Stimulated activated CD4-positive, alpha-beta T cell treated with anti-CD3 and anti-CD28 coated beads, Interleukin-2, amount 100 ng/mL, for 4 hours (primary cell): ENCODE measurements around the gene PFAS.

Source experiments
- DNase-seq: peaks from one replicate; pipeline ENCODE4 v3.0.0-alpha.2; 2020; ENCODE audit warnings: low read depth

Gene PFAS

DNA sequence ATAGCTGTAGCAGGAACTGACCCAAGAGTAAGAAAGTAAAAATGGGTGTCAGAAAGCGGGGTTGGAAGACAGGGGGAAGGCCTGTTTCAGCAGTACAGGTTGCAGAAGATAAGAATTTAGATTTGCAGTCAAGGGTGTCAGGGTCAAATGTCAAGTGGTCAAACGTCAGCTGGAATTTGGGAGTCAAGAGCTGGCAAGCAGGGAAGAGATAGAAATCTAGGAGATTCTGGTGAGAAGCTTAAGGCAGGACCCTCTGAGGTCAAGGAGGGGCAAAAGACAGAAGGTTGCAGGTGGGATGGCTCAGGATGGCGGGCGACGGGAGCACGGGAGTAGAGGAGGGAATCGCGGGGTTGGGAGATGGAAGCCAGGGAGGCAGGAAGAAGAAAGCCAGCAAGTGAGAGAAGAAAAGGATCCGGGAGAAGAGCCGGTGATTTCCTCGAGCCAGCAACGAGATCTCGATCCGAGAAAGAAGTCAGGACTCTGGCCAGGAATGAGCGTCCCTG lies 45.8 kb downstream of the PFAS start:
- no peak for DNase-seq

DNA sequence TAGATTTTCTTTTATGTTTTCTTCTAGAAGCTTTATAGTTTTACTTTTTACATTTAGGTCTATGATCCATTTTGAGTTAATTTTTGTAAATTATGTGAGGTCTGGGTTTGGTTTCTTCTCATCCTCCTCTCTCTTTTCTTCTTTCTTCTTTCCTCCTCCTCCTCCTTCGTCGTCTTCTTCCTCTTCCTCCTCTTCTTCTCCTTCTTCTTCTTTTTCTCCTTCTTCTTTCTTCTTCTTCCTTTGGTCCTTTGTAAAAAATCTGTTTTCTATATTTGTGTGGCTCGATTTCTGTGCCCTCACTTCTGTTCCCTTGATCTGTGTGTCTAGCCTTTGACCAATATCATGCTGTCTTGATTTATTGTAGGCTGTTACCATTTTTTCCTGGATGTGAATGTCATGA lies 51.1 kb downstream of the PFAS start:
- DNase-seq: no peak

DNA sequence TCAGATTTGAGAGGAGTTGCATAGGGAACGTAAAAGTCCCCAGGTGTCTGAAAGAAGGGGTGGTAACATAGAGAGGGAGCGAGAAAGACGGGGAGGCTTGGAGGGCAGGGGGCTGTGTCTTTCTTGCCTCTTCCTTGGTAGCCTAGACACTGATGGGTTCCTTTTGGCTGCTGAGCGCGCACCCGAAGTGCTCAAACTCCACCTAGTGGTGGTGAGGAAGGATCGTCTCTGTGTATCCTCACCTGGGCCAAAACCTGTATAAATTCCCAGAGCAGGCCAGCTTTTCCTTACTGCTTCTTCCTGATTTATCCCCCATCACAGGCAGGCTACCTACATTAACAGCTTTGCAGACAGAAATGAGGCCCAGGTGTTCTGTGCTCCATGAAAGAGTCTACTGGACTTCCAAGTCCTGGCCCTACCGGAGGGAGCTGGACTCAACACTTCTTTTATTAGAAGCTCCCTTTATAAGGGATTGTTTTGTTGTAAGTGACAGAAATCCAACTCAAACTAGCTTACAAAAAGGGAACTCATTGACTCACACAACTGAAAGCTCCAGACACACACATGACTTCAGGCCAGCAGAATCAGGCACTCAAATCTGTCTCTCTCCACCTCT lies 51.6 kb downstream of the PFAS start:
- DNase-seq: peak; percentile 57

DNA sequence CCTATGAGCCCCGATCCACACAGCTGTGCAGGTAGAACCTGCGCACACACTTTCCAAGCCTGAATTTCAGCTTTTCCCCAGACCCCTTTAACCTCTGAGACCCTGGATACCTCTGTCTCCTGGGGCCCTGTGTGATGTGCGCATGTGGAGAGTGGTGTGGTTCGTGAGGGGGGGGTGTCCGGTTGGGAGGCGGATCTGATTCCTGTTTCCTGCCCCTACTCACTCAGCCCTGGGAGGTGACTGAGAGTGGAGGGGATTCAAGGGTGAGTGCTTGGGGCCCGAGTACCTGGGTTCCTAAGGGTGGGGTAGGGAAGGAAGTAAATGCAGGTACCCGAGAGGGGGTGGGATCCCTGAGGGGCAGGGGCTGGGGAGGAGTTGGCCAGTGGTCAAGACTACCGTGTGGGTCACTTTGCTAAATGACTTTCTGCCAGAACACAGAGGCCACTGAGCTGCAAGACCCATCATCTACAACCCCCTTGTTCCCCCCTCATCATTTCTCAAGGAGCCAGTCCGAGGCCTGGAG lies 61.6 kb downstream of the PFAS start:
- no peak for DNase-seq

DNA sequence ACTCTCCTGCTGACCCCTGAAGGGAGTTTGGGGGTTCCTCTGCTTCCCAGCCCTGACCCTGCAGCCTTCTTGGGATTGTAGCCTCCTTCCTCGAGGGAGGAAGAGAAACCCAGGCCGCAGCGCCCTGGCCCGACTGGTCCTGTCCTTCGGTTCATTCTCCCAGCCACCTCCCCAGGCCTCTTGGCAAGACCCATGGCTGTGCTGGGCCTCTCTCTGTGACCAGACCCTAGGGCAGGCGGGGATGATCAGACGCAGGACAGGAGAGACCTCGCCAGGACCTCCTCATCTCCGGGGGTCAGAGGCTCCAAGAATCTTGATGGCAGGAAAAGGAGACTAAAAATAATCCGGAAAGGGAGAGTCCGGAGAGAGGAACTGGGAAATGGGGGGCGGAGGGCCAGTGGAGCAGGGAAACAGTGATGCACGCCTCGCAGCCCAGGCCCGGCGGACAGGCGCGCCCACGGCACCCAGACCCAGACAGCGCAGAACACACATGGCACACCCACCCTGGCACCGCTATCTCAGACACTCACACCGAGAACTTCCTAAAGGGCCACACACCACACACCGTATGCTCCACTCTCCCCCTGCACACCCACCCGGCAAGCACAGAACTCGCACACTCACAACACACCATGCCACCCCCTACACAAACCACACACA lies 62.2 kb downstream of the PFAS start:
- no peak for DNase-seq

DNA sequence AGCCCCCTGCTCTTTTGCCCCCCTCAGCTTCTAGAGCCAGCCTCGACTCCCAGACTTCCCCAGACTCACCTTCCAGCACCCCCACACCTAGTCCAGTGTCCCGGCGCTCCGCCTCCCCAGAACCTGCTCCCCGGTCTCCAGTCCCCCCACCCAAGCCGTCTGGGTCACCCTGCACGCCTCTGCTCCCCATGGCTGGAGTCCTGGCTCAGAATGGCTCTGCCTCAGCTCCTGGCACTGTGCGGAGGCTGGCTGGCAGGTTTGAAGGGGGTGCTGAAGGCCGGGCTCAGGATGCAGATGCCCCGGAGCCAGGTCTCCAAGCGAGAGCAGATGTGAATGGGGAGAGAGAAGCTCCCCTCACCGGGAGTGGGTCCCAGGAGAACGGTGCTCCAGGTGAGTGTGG lies 63.2 kb downstream of the PFAS start:
- DNase-seq: no peak

DNA sequence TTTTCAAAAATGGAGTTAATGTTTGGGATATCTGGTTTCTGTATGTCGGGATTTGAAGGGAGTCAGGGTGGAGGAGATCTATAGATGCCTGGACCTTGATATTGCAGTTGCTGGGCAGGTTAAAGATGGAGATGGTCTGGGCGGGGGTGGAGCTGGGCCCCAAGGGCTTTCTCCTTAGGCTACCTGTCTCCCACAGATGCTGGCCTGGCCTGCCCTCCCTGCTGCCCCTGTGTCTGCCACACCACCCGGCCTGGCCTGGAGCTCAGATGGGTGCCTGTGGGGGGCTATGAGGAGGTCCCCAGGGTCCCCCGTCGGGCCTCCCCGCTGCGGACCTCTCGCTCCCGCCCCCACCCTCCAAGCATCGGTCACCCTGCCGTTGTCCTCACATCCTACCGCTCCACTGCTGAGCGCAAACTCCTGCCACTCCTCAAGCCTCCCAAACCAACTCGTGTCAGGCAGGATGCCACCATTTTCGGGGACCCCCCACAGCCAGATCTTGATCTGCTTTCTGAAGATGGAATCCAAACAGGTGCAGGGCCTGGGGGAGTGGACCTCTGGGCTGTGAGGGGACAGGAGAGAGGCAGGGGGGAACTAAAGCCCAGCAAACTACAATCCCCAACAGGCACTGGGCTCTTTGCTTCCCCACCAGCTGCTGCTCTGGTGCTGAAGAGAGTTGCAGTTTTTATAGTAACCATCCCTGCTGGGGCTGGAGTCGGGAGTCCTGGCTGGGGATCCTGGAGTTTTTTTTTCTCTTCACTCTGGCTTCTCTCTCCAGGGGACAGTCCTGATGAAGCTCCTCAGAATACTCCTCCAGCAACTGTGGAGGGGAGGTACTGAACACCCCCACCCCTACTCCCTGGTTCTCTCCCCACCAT lies 63.9 kb downstream of the PFAS start:
- no peak for DNase-seq

DNA sequence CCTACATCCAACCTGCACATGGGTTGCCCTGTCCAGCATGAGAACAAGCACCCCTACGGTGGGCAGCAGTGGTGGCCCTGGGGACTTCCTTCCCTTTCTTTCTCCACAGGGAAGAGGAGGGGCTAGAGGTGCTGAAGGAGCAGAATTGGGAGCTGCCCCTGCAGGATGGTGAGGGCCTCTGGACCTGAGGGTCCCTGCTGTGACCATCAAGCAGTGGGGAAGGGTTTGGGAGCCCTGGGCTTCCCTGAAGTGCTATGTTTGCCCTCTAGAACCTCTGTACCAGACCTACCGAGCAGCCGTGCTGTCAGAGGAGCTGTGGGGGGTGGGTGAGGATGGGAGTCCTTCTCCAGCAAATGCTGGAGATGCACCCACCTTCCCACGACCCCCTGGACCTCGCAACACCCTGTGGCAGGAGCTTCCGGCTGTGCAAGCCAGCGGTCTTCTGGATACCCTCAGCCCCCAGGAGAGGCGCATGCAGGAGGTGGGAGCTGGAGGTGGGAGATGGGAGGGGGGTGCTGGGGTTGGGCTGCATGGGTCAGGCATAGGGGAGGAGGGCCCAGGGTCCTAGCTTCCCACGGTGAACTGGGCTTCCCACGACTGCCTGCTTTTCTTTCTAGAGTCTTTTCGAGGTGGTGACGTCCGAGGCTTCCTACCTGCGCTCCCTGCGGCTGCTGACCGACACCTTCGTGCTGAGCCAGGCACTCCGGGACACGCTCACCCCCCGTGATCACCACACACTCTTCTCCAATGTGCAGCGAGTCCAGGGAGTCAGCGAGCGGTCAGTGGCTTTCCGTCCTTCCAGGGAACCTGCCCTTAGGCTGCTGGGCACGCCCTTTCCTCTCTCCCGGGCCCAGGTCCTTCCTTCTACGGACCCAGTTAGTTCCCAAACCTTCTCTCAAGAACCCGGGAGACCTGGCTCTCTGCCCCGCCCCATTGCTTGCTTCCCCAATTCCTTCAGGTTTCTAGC lies 66.0 kb downstream of the PFAS start:
- DNase-seq: no peak

DNA sequence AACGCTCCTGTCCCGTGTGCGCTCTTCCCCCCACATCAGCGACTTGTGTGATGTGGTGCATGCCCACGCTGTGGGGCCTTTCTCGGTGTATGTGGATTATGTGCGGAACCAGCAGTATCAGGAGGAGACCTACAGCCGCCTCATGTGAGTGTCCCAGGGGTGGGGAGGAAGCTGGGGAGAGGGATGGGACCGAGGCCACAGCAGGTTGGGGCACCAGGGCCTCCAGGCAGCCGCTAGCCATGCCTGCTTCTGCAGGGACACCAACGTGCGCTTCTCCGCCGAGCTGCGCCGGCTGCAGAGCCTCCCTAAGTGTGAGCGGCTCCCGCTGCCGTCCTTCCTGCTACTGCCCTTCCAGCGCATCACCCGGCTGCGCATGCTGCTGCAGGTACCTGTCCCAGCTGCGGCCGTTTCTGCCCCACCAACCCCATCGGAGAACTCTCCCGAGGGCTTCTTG lies 66.7 kb downstream of the PFAS start:
- no peak for DNase-seq

DNA sequence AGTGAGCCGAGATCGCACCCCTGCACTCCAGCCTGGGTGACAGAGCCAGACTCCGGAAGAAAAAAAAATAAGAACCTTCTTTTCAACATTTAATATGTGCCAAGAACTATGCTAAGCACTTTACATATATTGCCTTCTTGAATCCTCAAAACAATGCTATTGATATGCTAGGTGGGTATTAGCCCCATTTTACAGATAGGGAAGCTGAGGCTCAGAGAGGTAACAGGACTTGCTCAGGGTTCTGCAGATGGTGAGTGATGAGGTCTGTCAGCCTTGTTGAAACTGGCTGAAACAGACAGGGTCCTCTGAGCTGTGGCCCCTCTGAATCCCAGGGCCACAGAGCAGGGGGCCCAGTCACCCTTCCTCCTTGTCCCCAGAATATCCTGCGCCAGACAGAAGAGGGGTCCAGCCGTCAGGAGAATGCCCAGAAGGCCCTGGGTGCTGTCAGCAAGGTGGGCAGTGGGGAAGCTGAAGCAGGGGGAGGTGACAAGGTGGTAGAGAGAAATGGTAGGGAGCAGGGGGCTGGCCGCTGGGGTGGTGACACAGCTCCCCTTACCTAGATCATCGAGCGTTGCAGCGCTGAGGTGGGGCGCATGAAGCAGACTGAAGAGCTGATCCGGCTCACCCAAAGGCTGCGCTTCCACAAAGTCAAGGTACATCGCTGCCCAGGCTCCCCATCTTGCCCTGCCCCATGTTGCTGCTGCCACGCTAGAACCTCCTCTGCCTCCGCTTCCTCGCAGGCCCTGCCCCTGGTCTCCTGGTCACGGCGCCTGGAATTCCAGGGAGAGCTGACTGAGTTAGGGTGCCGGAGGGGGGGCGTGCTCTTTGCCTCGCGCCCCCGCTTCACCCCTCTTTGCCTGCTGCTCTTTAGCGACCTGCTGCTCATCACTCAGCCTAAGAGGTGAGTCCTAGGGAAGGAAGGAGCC lies 69.2 kb downstream of the PFAS start:
- DNase-seq: no peak
